HepG2 (cell line): ENCODE results near the gene PRR12. TPM values are rescaled to one million over a fixed set of nuclear protein-coding genes. Genes with fewer than 3 reads are reported as not detected.

Experiments
- ATAC-seq: fragments of 200-7000 bp; cut with Tn5 transposase; 3 replicates; pipeline ENCODE4 v1.9.1; 2020; ENCODE audit warnings: mild to moderate bottlenecking, moderate library complexity
- BruUV-seq: library from RNA; stranded (reverse); fragments of 400-500 nt; replicated peaks from 2 replicates; lab custom pipeline; 2021; lab: Mats Ljungman, UMichigan
- CTCF ChIA-PET: fragments of 300-600 bp; formaldehyde crosslinking; extraction: SDS; loops from one replicate; lab custom pipeline; 2021; ENCODE audit warnings: low total read pairs, inconsistent platforms, low intra/inter-chr PET ratio; lab: Yijun Ruan, JAX
- POLR2A ChIA-PET: fragments of 350-600 bp; sonication (Branson Sonifier 250); formaldehyde crosslinking; loops from one replicate; lab custom pipeline; 2020; ENCODE audit warnings: antibody characterized with exemption, inconsistent platforms; lab: Yijun Ruan, JAX
- DNase-seq: peaks from one replicate; pipeline ENCODE4 v3.0.0-alpha.2; 2015; ENCODE audit warnings: low spot score
- FAIRE-seq: peaks from 3 replicates; lab custom pipeline; 2011; peaks lifted over from hg19 to GRCh38; lab: Jason Lieb, UNC
- H2AFZ ChIP-seq: one replicate; pipeline ENCODE4 v1.6.1; 2011; ENCODE audit warnings: low read length, inconsistent platforms
- H3K27ac ChIP-seq: fragments of 300-600 bp; 3 replicates; pipeline ENCODE4 v1.8.0; 2011; ENCODE audit warnings: mixed run types, mild to moderate bottlenecking, mixed read lengths, low read length, inconsistent platforms; ENCODE audit not compliant: insufficient read depth; ENCODE audit errors: extremely low read length
- H3K27me3 ChIP-seq, 2 experiments: fragments of 200-600 bp in 1 of 2; 2 replicates in 1 of 2; 3 replicates in 1 of 2; pipeline versions ENCODE4 v1.6.0 to v1.8.0; 2011; ENCODE audit warnings: low read length in 2 of 2, mild to moderate bottlenecking in 2 of 2, moderate library complexity in 2 of 2, inconsistent platforms in 1 of 2; ENCODE audit not compliant: insufficient read depth in 2 of 2, control insufficient read depth in 1 of 2
- H3K36me3 ChIP-seq, 2 experiments: fragments of 200-600 bp in 1 of 2; replicated peaks in 1 of 2; 2 replicates in 1 of 2; 3 replicates in 1 of 2; pipeline versions ENCODE4 v1.5.1 to v1.8.0; 2011; ENCODE audit warnings: low read length in 2 of 2, inconsistent platforms in 1 of 2; ENCODE audit not compliant: insufficient read depth in 2 of 2, control insufficient read depth in 1 of 2
- H3K4me1 ChIP-seq: 2 replicates; pipeline ENCODE4 v1.5.1; 2012; ENCODE audit warnings: low read length, inconsistent platforms; ENCODE audit not compliant: insufficient read depth
- H3K4me2 ChIP-seq: 2 replicates; pipeline ENCODE4 v1.6.0; 2011; ENCODE audit warnings: low read depth, low read length, inconsistent platforms
- H3K4me3 ChIP-seq, 3 experiments: fragments of 200-600 bp in 1 of 3; sonication (generic), shearing (Covaris generic) in 1 of 3; replicated peaks in 1 of 3; 2 replicates each; pipeline ENCODE4 v1.5.1; 2011 to 2016; ENCODE audit warnings: low read length in 3 of 3, inconsistent platforms in 2 of 3, low read depth in 2 of 3, mild to moderate bottlenecking in 2 of 3, control low read depth in 1 of 3, mixed read lengths in 1 of 3; ENCODE audit not compliant: insufficient read depth in 1 of 3
- H3K79me2 ChIP-seq: one replicate; pipeline ENCODE4 v1.6.1; 2011; ENCODE audit warnings: low read length, inconsistent platforms; ENCODE audit not compliant: insufficient read depth
- H3K9ac ChIP-seq: 2 replicates; pipeline ENCODE4 v1.6.0; 2011; ENCODE audit warnings: mild to moderate bottlenecking, low read depth, low read length, inconsistent platforms; ENCODE audit not compliant: insufficient read depth
- H3K9me3 ChIP-seq: 2 replicates; pipeline ENCODE4 v1.5.1; 2012; ENCODE audit warnings: mild to moderate bottlenecking, low read length
- H4K20me1 ChIP-seq: 2 replicates; pipeline ENCODE4 v1.6.0; 2011; ENCODE audit warnings: inconsistent platforms, mild to moderate bottlenecking, low read length, moderate library complexity; ENCODE audit not compliant: insufficient read depth
- ATRX ChIP-seq: sonication (generic); formaldehyde crosslinking; IDR thresholded peaks from 2 replicates; pipeline ENCODE4 v1.4.0; 2020; ENCODE audit warnings: missing genetic modification reagents, borderline replicate concordance
- CBX5 ChIP-seq: sonication (generic); formaldehyde crosslinking; IDR thresholded peaks from 2 replicates; pipeline ENCODE4 v1.4.0; 2020; ENCODE audit warnings: missing genetic modification reagents, borderline replicate concordance
- GABPB1 ChIP-seq: IDR thresholded peaks from 2 replicates; pipeline ENCODE4 v1.6.1; 2016; ENCODE audit warnings: mild to moderate bottlenecking, missing genetic modification reagents, moderate library complexity, missing compliant biosample characterization
- LCORL ChIP-seq, 2 experiments: fragments of 450-650 bp in 1 of 2; sonication (generic) in 1 of 2; formaldehyde crosslinking in 1 of 2; IDR thresholded peaks; 2 replicates each; pipeline versions ENCODE4 v1.5.0 to v1.6.1; 2017 to 2020; ENCODE audit warnings: antibody characterized with exemption in 1 of 2, missing genetic modification reagents in 1 of 2
- NONO ChIP-seq, 2 experiments: fragments of 450-650 bp in 1 of 2; sonication (generic) in 1 of 2; formaldehyde crosslinking in 1 of 2; IDR thresholded peaks in 1 of 2; conservative IDR thresholded peaks in 1 of 2; 2 replicates each; pipeline versions ENCODE4 v1.6.1 to v1.8.0; 2017 to 2022; ENCODE audit warnings: mild to moderate bottlenecking in 1 of 2, missing genetic modification reagents in 1 of 2, moderate library complexity in 1 of 2
- NR0B2 ChIP-seq: sonication (generic); formaldehyde crosslinking; IDR thresholded peaks from 2 replicates; pipeline ENCODE4 v1.4.0; 2020; ENCODE audit warnings: mild to moderate bottlenecking, missing genetic modification reagents
- PHF20 ChIP-seq: sonication (generic); formaldehyde crosslinking; IDR thresholded peaks from 2 replicates; pipeline ENCODE4 v1.5.0; 2020; ENCODE audit warnings: mild to moderate bottlenecking, missing genetic modification reagents
- PRMT3 ChIP-seq: sonication (generic); formaldehyde crosslinking; IDR thresholded peaks from 2 replicates; pipeline ENCODE4 v1.8.1; 2022; ENCODE audit warnings: low read depth, mild to moderate bottlenecking, moderate library complexity, missing genetic modification reagents, borderline replicate concordance
- SKI ChIP-seq: fragments of 450-650 bp; IDR thresholded peaks from one replicate; pipeline ENCODE4 v1.6.1; 2018; ENCODE audit warnings: mild to moderate bottlenecking; ENCODE audit not compliant: partially characterized antibody
- TCF12 ChIP-seq, 2 experiments: fragments of 450-650 bp in 1 of 2; sonication (generic) in 1 of 2; formaldehyde crosslinking in 1 of 2; IDR thresholded peaks; 2 replicates each; pipeline versions ENCODE4 v1.6.1 to v1.8.0; 2017 to 2022; ENCODE audit warnings: antibody characterized with exemption in 1 of 2, mild to moderate bottlenecking in 1 of 2, missing genetic modification reagents in 1 of 2, moderate library complexity in 1 of 2
- YEATS2 ChIP-seq: sonication (generic); formaldehyde crosslinking; IDR thresholded peaks from 2 replicates; pipeline ENCODE4 v1.4.0; 2020; ENCODE audit warnings: missing genetic modification reagents, borderline replicate concordance
- ZNF777 ChIP-seq: sonication (generic); formaldehyde crosslinking; IDR thresholded peaks from 2 replicates; pipeline ENCODE4 v1.4.0; 2020; ENCODE audit warnings: missing genetic modification reagents
- WGBS: methylation state at CpG from one replicate; pipeline ENCODE4 v1.1.6; 2017; ENCODE audit warnings: low lambda C conversion rate; 5-methylcytosine and 5-hydroxymethylcytosine counted together
- in situ Hi-C: cut with HindIII; loops from 2 replicates; pipeline ENCODE4 v1.10.0; 2017; ENCODE audit warnings: low pct_unique_long_range_greater_than_20kb; ENCODE audit not compliant: extremely low pct_ligation_motif_present
- intact Hi-C: fragments of 100-400 bp; cut with micrococcal nuclease; formaldehyde crosslinking; loops from one replicate; pipeline ENCODE4 v1.10.0; 2022; ENCODE audit not compliant: unreplicated experiment
- polyA plus RNA-seq, 8 experiments: library from polyadenylated mRNA; depleted of rRNA in 3 of 8; stranded (reverse) in 7 of 8; unstranded in 1 of 8; fragments of >200 nt; fragmentation: Illumina TruSeq in 4 of 8; extraction: Trizol in 4 of 8; gene quantifications; 2 replicates each; pipeline versions ENCODE4 v1.2.1 to v1.2.3, GENCODE V29; 2011 to 2016; ENCODE audit warnings: low read depth in 4 of 8, missing spikeins in 1 of 8, mixed read lengths in 1 of 8; ENCODE audit not compliant: insufficient read depth in 1 of 8
- total RNA-seq, 5 experiments: library from RNA; depleted of rRNA; stranded (reverse); fragments of >200 nt; fragmentation: Illumina TruSeq; extraction: Trizol; gene quantifications; 2 replicates each; pipeline ENCODE4 v1.2.3, GENCODE V29; 2016; ENCODE audit warnings: low read depth in 1 of 5
- TF ChIP-seq, protein P1 (sequence below): sonication (generic); formaldehyde crosslinking; IDR thresholded peaks from 2 replicates; pipeline ENCODE4 v1.5.1; 2020; ENCODE audit warnings: mild to moderate bottlenecking, missing genetic modification reagents, moderate library complexity

The PRR12 gene
- total and polyA plus RNA-seq, 2 of the 13 experiments (the other 11 are each of a cell fraction or from before 2014, with no cell fraction given) = 0.62 to 1.5 TPM

DNA sequence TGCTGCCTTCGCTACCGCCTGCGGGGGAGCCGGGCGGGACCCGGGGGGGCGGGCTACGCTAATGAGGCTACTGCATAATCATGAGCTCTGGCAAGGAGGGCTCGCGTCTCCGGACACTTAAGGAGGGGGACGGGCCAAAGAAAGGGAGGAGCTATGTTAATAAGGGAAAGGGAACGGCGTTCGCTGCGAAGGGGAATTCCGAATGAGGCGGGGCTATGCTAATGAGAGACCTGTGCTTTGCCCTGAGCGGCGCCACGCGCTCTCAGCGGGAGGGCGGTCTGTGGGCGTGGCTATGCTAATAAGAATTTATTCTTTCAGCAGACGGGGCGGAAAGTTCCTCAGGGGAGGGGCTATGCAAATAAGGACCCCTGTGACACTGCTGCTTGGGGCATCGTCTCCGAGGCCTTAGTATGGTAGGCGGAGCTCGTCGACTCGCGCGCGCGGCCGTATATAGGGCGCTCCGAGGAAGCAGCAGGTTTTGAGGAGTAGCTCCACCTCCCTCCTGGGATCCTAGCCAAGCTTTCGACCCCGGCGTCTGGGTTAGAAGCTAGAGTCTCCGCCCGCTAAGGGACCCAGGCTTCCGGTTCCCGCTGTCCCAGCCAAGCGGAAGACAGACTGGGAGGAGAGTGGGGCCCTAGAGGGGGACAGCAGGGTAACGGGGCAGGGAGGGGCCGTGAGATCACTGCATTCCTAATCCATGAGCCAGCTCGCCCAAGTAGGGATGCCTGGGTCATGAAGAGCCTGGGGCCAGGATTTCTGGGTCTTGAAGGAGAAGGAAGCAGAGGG, 49.3 kb downstream of the PRR12 start, which contains the start of gene RRAS (continued):
- TF ChIP-seq, protein P1, sequence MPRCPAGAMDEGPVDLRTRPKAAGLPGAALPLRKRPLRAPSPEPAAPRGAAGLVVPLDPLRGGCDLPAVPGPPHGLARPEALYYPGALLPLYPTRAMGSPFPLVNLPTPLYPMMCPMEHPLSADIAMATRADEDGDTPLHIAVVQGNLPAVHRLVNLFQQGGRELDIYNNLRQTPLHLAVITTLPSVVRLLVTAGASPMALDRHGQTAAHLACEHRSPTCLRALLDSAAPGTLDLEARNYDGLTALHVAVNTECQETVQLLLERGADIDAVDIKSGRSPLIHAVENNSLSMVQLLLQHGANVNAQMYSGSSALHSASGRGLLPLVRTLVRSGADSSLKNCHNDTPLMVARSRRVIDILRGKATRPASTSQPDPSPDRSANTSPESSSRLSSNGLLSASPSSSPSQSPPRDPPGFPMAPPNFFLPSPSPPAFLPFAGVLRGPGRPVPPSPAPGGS = peak; percentile 80; the same call in 1 of the 2 replicates
- no peak for TF ChIP-seq ZNF777

GRCh38 chr19:49641688-49642491, 50.9 kb downstream of the PRR12 start, which contains the start of gene SCAF1:
Gene SCAF1 (plus strand): TSS chr19:49642209. CDS start chr19:49645027, 2,818 bp downstream.
- Histone ChIP-seq H3K4me1 (peaks cover 48% of the 10 kb centered on the region), H3K4me2 (peak within 1 kb of the TSS; percentile 90), H3K9ac (peak within 1 kb of the TSS; percentile 99), H3K4me3 (peak within 1 kb of the TSS; percentile 85 to 99 (median 91)), H3K27me3 (no peaks in the 10 kb centered on the region; a peak in 1 of 5 replicates), H3K27ac (peak within 1 kb of the TSS; percentile 98), H3K36me3 (peaks cover 4 to 7% of the 10 kb centered on the region in 2 experiments; a peak in 2 of 5 replicates), H3K79me2 (peaks cover 31% of the 10 kb centered on the region), H3K9me3 (no peaks in the 10 kb centered on the region), H2AFZ (no peak within 1 kb of the TSS), H4K20me1 (no peaks in the 10 kb centered on the region)
- ATAC-seq = peak; percentile 55
- intact Hi-C loops (loop anchor here (2.0 to 5.0 kb wide), 2 partner anchors 23 to 35 kb away; partner anchors contain the start of genes BCL2L12, IRF3 and PRMT1), in situ Hi-C loops (no loop called here)
- no TSS peak for BruUV-seq
- POLR2A ChIA-PET = interaction anchor here (0.6 to 4.6 kb wide), 20 partner anchors 8 to 1023 kb away, joined by 3 to 92 read pairs (median 6); partner anchors contain the start of genes AKT1S1, ALDH16A1, BCL2L12 and IRF3
- peak; percentile 97 for DNase-seq
- WGBS = 0% methylated on average over 8 of the region's 87 CpGs
- peak; percentile 87 for FAIRE-seq
- CTCF ChIA-PET = no interaction called here
- TF ChIP-seq LCORL (IDR thresholded peaks at IDR 0.05) (no peak), LCORL (CRISPR knock-in tag; IDR thresholded peaks at IDR 0.05) (peak; percentile 77; the same call in 1 of the 2 replicates), SKI (peak; percentile 64), CBX5 (0 out of 2 replicates have a peak, but pooled peaks have one; percentile 19), ZNF777 (0 out of 2 replicates have a peak, but pooled peaks have one; percentile 23), PHF20 (CRISPR knock-in tag) (peak; percentile 63; the same call in 1 of the 2 replicates), NR0B2 (CRISPR knock-in tag) (0 out of 2 replicates have a peak, but pooled peaks have one; percentile 12), NONO (IDR thresholded peaks at IDR 0.05) (no peak), NONO (CRISPR knock-in tag; conservative IDR thresholded peaks at IDR 0.05) (peak; percentile 92), ATRX (no peak), PRMT3 (CRISPR knock-in tag) (no peak), TCF12 (IDR thresholded peaks at IDR 0.05) (no peak), TCF12 (CRISPR knock-in tag; IDR thresholded peaks at IDR 0.05) (peak; percentile 14; the same call in 1 of the 2 replicates), GABPB1 (CRISPR knock-in tag) (peak; percentile 97), YEATS2 (CRISPR knock-in tag) (peak; percentile 84)
